Activated CD8-positive, alpha-beta memory T cell treated with anti-CD3 and anti-CD28 coated beads, Interleukin-2, amount 50 U/mL, for 1 hour (primary cell): ENCODE data around the gene GPR152.
A peak's percentile ranks its signal among the peaks of the same experiment; 100 is the strongest.
"Not testable (repeated sequence)": the region's sequence is repeated elsewhere in the genome, so short reads cannot be mapped to it uniquely, and the experiment has no call there.

Source experiments
- DNase-seq: peaks from one replicate; pipeline ENCODE4 v3.0.0-alpha.2; 2020; ENCODE audit errors: extremely low read depth

Gene GPR152

DNA sequence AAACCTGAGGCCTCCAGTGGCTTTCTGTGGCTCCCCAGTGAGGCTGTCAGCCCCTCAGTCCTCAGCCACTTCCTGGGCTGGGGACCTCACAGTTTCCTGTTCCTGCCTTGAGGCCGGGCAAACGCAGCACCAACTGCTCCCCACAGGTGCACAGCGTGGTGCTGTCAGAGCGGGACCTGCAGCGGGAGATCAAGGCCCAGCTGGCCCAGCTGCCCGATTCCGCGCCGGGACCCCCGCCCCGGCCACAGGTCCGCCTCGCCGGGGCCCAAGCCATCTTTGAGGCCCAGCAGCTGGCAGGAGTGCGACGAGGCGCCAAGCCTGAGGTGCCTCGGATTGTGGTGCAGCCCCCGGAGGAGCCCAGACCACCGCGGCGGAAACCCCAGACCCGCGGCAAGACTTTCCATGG, 43.3 kb downstream of the GPR152 start:
- DNase-seq = no peak

DNA sequence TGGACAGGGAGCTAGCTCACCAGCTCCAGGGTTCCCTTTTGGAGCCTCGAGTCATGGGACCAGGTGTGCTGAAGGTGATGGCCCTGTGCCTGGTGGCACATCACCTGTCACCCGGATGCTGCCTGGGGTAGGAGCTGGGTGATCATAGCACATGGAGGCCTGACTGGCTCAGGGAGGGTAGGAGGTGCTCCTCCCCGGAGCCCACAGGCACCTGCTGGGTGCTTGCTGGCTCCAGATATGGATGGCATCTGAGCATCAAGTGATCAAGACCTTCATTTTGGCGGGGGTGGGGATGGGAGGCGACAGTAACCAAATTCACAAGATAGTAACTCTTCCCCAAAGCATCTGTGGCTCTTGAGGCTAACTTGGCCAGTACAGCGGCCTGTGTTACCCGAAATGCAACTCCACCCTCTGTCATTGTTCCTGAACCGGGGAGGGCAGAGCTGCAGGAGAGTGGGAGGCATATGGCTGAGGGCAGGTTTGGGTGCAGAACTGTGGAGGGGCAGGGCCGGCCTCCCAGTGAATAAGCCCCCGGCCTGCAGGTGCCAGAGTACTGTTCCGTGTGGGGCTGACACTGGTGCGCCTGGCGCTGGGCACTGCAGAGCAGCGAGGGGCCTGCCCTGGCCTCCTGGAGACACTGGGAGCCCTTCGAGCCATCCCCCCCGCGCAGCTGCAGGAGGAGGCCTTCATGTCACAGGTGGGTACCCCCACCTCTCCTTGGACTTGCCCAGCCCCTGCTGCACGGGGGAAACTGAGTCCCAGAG, 43.9 kb downstream of the GPR152 start:
- no peak for DNase-seq

DNA sequence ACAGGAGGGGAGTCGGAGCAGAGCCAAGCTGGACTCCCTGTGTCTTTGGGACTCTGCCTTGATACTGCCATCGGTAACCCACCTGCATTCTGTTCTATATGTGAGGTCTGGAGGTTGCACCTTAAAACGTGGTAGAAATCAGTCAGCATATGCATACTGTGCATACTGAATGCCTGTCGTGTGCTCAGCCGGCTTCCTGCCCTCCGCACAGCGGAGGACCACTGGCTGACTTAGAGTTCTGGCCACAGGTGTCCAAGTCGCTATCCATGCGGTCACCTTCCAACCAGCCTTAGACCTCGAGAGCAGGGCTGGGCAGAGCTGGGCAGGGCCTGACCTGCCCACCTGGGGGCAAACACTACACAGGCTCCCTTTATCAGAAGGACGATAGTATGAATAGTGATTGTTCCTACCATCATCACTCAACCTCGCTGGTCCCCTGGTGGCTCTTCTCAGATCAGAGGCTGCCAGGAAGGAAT, 44.8 kb downstream of the GPR152 start:
- DNase-seq = no peak

DNA sequence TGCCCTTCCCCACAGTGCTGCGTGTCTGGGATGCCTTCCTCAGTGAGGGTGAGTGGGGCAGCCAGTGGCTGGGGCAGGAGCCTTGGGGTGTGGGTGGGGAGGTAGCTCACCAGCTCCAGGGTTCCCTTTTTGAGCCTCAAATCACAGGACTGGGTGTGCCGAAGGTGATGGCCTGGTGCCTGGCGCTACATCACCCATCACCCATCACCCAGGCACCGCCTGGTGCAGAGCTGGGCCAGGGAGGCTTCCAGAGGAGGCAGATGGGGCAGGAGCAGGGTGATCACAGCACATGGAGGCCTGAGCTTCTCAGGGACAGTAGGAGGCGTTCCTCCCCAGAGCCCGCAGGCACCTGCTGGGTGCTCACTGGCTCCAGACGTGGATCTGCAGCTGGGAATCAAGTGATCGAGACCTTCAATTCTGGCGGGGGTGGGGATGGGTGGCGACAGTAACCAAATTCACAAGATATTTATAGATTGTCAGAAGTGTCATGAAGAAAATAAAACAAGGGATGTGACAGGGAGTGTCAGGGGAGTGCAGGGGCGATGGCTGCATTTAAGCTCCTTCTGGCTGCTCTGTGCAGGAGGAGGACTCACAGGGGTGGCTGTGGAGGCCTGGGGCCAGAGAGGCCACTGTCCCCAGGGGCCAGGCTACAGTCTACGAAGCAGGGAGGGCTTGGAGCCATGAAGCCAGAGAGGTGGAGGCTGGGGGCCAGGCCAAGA, 45.4 kb downstream of the GPR152 start:
- DNase-seq = no peak

DNA sequence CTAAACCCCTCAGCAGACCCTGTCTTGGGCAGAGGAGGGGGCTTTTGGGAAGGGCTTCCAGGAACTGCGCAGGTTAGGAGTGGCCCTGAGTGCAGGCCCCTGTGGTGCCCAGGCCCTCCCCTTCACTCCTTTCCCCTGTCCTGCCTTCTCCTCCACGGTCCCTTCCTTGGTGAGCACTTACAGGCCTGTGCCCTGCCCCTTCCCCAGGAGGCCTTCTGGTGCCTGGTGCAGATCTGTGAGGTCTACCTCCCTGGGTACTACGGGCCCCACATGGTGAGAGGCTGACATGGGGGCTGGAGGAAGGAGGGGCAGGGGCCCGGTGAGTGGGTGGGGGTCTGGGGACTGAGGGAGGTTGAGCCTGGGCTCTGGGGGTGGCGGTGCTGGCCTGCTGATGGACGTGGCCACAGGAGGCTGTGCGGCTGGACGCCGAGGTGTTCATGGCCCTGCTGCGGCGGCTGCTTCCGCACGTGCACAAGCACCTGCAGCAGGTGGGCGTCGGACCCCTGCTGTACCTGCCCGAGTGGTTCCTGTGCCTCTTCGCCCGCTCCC, 46.0 kb downstream of the GPR152 start:
- no peak for DNase-seq

DNA sequence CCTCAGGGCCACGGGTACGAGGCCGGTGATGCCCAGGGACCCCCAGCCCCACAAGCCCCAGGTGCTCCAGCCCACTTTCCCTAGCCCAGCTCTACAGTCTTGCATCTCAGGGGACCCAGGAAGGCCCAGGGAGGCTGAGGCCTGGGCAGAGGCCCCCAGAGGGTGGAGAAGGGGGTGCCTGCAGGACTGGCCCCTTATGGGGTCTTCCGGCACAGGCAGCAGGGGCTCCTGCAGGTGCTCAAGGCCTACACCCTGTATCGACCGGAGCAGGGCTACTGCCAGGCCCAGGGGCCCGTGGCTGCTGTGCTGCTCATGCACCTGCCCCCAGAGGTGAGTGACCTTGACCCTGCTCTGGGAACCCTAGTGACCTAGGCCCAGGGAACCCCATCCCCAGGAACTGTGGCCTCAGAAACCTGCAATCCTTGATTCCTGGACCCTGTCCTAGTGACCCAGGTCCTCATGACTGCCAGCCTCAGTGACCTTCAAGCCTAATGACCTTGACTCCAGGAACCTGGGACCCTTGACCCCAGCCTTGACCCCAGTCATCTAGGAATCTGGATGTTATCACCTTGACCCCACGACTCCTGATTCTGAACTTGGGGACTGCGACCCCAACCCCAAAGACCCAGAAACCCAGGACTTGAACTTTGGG, 46.7 kb downstream of the GPR152 start:
- no peak for DNase-seq

DNA sequence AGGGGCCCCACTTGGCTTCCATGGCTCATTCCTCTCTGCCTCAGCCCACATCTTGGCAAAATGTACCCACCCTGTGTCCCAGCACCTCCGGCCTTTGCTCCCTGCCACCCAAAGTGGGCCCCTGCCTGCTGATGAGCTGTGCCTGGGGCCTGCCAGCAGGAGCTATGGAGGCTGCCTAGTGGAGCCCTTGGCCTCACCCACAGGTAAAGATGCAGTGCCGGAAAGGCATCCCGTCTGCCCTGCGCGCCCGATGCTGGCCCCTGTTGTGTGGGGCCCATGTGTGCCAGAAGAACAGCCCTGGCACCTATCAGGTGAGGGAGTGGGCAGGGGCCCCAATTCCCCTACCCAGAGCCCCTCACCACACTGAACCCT, 47.3 kb downstream of the GPR152 start:
- no peak for DNase-seq

DNA sequence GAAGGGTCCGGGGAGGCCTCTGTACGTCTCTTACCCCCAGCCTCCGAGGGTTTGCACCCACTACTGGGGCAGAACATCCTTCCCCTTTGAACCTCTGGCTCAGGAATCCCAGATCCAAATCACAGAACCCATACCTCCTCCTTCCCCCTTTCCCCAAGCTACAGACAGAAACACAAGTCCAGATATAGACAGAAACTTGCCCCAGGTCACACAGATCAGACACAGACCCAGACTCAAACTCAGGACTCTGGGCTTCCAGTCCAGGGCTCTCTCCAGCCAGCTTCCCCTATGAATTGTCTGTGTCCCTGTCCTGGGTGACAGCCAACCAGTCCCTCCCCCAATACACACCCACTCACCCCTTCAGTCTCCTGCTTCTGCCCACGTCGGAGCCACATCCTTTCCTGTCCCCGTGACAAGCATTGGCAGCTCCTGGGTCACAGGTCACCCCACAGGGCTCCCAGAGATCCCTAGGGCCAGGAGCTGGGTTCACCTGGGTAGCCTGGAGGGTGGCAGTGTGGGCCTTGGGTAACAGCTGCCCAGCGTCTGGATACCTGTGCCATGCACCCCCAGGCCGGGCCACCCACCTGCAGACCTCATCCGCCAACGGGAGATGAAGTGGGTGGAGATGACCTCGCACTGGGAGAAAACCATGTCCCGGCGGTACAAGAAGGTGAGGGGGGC, 47.9 kb downstream of the GPR152 start:
- no peak for DNase-seq

DNA sequence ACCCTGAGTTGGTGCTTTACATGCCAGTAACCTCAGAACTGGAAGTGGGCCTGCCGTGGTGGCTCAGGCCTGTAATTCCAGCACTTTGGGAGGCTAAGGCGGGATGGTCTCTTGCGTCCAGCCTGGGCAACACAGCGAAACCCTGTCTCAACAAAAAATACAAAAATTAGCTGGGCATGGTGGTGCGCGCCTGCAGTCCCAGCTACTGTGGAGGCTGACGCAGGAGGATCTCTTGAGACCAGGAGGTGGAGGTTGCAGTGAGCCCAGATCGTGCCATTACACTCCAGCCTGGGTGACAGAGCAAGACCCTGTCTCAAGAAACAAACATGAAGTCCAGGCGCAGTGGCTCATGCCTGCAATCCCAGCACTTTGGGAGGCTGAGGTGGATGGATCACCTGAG, 49.4 kb downstream of the GPR152 start:
- DNase-seq = not testable (repeated sequence)

DNA sequence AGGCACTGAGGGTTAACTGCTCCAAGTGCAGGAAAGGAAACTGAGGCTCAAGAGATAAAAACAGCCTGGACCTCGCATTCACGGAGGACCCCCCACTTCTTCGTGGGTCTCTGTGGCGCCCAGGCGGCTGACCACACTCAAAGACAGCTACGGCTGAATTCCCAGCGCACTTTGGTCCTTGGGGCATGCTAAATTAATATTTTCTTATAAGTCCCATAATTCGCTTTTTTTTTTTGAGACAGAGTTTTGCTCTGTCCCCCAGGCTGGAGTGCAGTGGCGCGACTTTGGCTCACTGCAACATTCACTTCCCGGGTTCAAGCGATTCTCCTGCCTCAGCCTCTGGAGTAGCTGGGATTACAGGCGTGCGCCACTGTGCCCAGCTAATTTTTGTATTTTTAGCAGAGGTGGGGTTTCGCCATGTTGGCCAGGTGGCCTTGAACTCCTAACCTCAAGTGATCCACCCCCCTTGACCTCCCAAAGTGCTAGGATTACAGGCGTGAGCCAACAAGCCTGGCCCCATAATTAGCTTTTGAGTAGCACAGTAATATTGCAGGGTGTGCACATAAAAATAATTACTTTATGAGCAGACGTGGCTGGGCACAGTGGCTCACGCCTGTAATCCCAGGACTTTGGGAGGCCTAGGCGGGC, 50.2 kb downstream of the GPR152 start:
- not testable (repeated sequence) for DNase-seq

DNA sequence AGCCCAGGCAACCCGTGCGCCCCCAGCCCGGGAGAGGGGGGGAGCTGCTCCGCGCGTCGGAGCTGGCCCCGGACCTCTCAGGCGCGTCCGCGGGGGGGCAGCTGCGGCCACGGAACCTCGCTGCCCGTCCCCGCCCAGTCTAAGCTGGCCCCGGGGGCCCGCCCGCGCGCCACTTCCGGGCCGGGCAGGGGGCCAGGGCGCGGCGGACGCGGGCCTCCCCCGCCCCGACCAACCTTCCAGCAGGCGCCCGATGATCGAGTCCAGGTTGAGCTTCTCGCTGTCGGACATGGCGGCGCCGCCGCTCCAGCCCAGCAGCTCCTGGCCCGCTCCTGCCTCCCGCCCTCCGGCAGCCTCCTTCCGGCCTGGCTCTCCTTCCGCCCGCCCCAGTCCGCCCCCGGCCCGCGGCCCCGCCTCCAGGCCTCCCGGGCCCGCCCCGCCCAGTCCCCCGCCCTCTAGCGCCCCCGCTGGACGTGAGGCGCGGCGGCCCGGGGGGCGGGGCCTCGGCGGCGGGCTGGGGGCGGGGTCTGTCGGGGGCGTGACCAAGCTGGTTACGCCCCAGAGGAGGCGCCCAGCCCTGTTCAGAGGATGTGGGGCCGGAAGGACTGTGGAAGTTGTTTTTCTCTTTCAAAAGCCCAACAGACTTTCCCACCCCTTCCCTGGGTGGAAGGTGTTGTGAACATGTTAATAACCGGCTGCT, 50.9 kb downstream of the GPR152 start, which contains the start of gene PPP1CA:
TSS of gene PPP1CA (minus strand) at position 364 of the 697 bp plus-strand sequence. CDS start at position 288, 76 bp downstream.
- DNase-seq = peak; percentile 72
